ENCODE measurements around the gene ZNF697.
"Not testable (repeated sequence)": the region's sequence is repeated elsewhere in the genome, so short reads cannot be mapped to it uniquely, and the experiment has no call there.

The ZNF697 gene

GRCh38 chr1:119613769-119614720, 34.0 kb downstream of the ZNF697 start:
- TF ChIP-seq CTCF (IDR thresholded peaks at IDR 0.05; ENCODE audit: insufficient read depth, low read length, poor library complexity, severe bottlenecking): peak; percentile 75
- Histone ChIP-seq H3K4me3 (replicated peaks; ENCODE audit: low read depth, low read length) (no peak overlapping the region), H3K27me3 (replicated peaks; ENCODE audit: control insufficient read depth, insufficient read depth, low read length) (no peaks in the 10 kb centered on the region), H3K36me3 (ENCODE audit: control insufficient read depth, insufficient read depth, low read length) (no peaks in the 10 kb centered on the region)
- peak; percentile 29 for DNase-seq (ENCODE audit: extremely low read depth, insufficient read length)

- peak; percentile 58 for DNase-seq (ENCODE audit: extremely low read depth, insufficient read length)
- TF ChIP-seq CTCF (IDR thresholded peaks at IDR 0.05; ENCODE audit: insufficient read depth, low read length, poor library complexity, severe bottlenecking): peak; percentile 89
- Histone ChIP-seq H3K4me3 (replicated peaks; ENCODE audit: low read depth, low read length) (no peak overlapping the region), H3K36me3 (ENCODE audit: control insufficient read depth, insufficient read depth, low read length) (no peaks in the 10 kb centered on the region), H3K27me3 (replicated peaks; ENCODE audit: control insufficient read depth, insufficient read depth, low read length) (no peaks in the 10 kb centered on the region)
Measured at GRCh38 chr1:119611701-119612113, 36.4 kb downstream of the ZNF697 start.

DNA sequence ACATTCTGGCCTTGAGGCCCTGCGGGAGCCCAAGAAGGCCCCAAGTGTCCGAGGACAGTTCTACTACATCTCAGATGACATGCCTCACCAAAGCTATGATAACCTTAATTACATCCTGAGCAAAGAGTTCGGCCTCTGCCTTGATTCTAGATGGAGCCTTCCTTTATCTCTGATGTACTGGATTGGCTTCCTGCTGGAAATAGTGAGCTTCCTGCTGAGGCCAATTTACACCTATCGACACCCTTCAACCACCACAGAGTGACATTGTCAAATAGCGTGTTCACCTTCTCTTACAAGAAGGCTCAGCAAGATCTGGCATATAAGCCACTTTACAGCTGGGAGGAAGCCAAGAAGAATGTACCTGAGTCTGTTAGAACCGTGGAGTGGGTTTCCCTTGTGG, 39.2 kb downstream of the ZNF697 start:
- DNase-seq (ENCODE audit: extremely low read depth, insufficient read length); H3K27me3 ChIP-seq (replicated peaks; ENCODE audit: control insufficient read depth, insufficient read depth, low read length); H3K36me3 ChIP-seq (ENCODE audit: control insufficient read depth, insufficient read depth, low read length); H3K4me3 ChIP-seq (replicated peaks; ENCODE audit: low read depth, low read length): not testable (repeated sequence)

DNA sequence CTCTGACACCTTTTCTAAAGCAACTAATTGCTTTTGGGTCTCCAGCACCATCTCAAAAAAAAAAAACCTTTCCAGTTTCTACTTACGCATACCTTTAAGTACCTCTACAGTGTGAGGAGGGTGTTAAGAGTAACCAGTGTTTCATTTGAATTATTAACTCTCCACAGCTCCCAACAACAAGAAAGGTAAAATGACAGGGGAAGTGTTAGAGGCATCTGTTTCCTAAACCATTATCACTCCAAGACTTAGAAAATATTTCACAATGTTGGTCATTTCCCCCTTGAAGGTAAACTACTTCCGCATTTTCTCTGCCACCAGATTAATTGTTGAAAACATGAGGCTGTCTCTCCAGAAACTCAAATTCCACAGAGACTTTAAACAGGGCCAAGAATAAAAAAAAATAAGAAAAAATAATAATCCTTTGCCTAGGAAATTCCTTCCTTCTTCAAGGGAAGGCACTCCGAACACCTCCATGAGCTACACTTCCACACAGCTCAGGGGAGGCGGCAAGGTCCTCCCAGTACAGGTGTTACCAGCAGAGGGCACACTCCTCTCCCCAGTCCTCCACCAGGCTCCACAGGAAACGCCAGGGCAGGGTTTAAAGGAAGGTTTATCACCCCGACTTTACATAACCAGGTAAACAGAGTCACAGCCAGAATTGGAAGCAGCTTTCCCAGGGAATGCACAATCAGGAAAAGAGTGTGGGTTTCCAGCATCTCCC, 40.8 kb downstream of the ZNF697 start:
- not testable (repeated sequence) for H3K27me3 ChIP-seq (replicated peaks; ENCODE audit: control insufficient read depth, insufficient read depth, low read length); DNase-seq (ENCODE audit: extremely low read depth, insufficient read length); H3K4me3 ChIP-seq (replicated peaks; ENCODE audit: low read depth, low read length); H3K36me3 ChIP-seq (ENCODE audit: control insufficient read depth, insufficient read depth, low read length)
- TF ChIP-seq CTCF (IDR thresholded peaks at IDR 0.05; ENCODE audit: insufficient read depth, low read length, poor library complexity, severe bottlenecking): peak; percentile 2

- DNase-seq (ENCODE audit: extremely low read depth, insufficient read length): no peak
- TF ChIP-seq CTCF (IDR thresholded peaks at IDR 0.05; ENCODE audit: insufficient read depth, low read length, poor library complexity, severe bottlenecking): no peak
Measured at GRCh38 chr1:119606394-119606793, 41.7 kb downstream of the ZNF697 start.

DNA sequence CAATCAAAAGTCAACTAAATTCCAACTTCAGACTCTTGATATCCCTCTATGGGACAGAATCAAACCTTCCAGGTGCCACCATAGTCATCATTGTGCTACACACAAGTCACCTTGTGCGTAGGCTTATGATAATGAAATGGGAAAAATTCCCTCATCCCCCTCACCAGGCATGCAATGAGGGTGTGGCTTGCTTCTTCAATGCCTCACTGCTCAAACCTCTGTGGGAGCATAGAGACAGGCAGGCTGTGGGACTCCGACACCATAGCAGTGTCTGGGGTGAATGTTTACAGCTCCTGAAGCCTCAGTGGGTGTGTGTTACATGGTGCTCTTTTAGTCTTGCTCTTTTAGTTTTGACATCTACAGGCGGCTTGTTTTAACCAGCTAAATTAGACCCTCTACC, 42.4 kb downstream of the ZNF697 start:
- Histone ChIP-seq H3K4me3 (replicated peaks; ENCODE audit: low read depth, low read length) (no peak overlapping the region), H3K27me3 (replicated peaks; ENCODE audit: control insufficient read depth, insufficient read depth, low read length) (no peaks in the 10 kb centered on the region), H3K36me3 (ENCODE audit: control insufficient read depth, insufficient read depth, low read length) (no peaks in the 10 kb centered on the region)
- no peak for TF ChIP-seq CTCF (IDR thresholded peaks at IDR 0.05; ENCODE audit: insufficient read depth, low read length, poor library complexity, severe bottlenecking)
- DNase-seq (ENCODE audit: extremely low read depth, insufficient read length): no peak

More at GRCh38 chr1:119606394-119606793, 41.7 kb downstream of the ZNF697 start:
- no peaks in the 10 kb centered on the region for H3K36me3 ChIP-seq (ENCODE audit: control insufficient read depth, insufficient read depth, low read length)
- no peak overlapping the region for H3K4me3 ChIP-seq (replicated peaks; ENCODE audit: low read depth, low read length)
- no peaks in the 10 kb centered on the region for H3K27me3 ChIP-seq (replicated peaks; ENCODE audit: control insufficient read depth, insufficient read depth, low read length)

DNA sequence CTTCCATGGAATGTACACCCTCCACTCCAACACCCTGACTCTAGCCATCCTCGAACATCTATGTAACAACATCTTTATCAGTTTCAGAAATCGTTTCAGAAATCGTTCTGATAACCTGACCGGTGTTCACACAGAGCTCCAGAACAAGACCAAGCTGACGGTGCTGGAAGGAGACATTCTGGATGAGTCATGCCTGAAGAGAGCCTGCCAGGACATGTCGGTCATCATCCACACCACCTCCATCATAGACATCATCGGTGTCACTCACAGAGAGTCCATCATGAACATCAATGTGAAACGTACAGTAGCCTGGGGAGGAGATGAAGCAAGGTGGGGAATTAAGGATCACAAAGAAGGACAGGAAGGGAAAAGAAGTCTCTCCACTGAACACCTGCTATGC, 43.0 kb downstream of the ZNF697 start:
- not testable (repeated sequence) for H3K4me3 ChIP-seq (replicated peaks; ENCODE audit: low read depth, low read length); H3K27me3 ChIP-seq (replicated peaks; ENCODE audit: control insufficient read depth, insufficient read depth, low read length); DNase-seq (ENCODE audit: extremely low read depth, insufficient read length); H3K36me3 ChIP-seq (ENCODE audit: control insufficient read depth, insufficient read depth, low read length)
